Mesothelial cell of epicardium (in vitro differentiated cells): ENCODE data around the gene CEL. TPM values are rescaled to one million over a fixed set of nuclear protein-coding genes. Genes with fewer than 3 reads are reported as not detected.

Experiments used
- DNase-seq, 2 experiments: peaks; one replicate each; pipeline ENCODE4 v3.0.0; 2021; ENCODE audit warnings: low spot score in 2 of 2; ENCODE audit not compliant: unreplicated experiment in 2 of 2
- H3K27ac Mint-ChIP-seq: 2 replicates; pipeline ENCODE4 v1.8.0; 2021; ENCODE audit warnings: mixed read lengths
- H3K27me3 Mint-ChIP-seq: 2 replicates; pipeline ENCODE4 v1.8.0; 2021; ENCODE audit warnings: low read depth, mixed read lengths
- H3K36me3 Mint-ChIP-seq: 2 replicates; pipeline ENCODE4 v1.8.0; 2021; ENCODE audit warnings: mixed read lengths
- H3K4me1 Mint-ChIP-seq: 2 replicates; pipeline ENCODE4 v1.8.0; 2021; ENCODE audit warnings: mixed read lengths
- H3K4me3 Mint-ChIP-seq: 2 replicates; pipeline ENCODE4 v1.8.0; 2021; ENCODE audit warnings: mild to moderate bottlenecking, moderate library complexity, mixed read lengths
- H3K9me3 Mint-ChIP-seq: 2 replicates; pipeline ENCODE4 v1.8.0; 2021; ENCODE audit warnings: mixed read lengths
- CTCF ChIP-seq: fragments of 200-600 bp; sonication (generic); IDR thresholded peaks from one replicate; pipeline ENCODE4 v1.5.0; 2021; ENCODE audit warnings: antibody characterized with exemption; ENCODE audit not compliant: unreplicated experiment
- total RNA-seq: library from RNA; stranded (reverse); gene quantifications from 3 replicates; pipeline ENCODE4 v1.2.1, GENCODE V29; 2021

Gene CEL
- total RNA-seq, 1 donor from 2014 or later, result 5.0 TPM

GRCh38 chr9:133104718-133105460 lies 43.1 kb downstream of the CEL start:
- H3K4me1 Mint-ChIP-seq, result no peaks in the 10 kb centered on the region
- no peak for DNase-seq
- no peak overlapping the region for H3K27ac Mint-ChIP-seq
- H3K4me3 Mint-ChIP-seq, result no peak overlapping the region
- H3K27me3 Mint-ChIP-seq, result no peaks in the 10 kb centered on the region
- no peaks in the 10 kb centered on the region for H3K9me3 Mint-ChIP-seq
- no peak for TF ChIP-seq CTCF
- peaks cover 28% of the 10 kb centered on the region for H3K36me3 Mint-ChIP-seq

GRCh38 chr9:133105461-133105770 lies 43.6 kb downstream of the CEL start:
- no peak for DNase-seq
- Mint-ChIP-seq H3K4me3 (no peak overlapping the region), H3K36me3 (peaks cover 29% of the 10 kb centered on the region)

GRCh38 chr9:133106511-133107244 lies 44.9 kb downstream of the CEL start:
- Mint-ChIP-seq H3K27me3 (no peaks in the 10 kb centered on the region), H3K4me3 (no peak overlapping the region), H3K9me3 (no peaks in the 10 kb centered on the region), H3K4me1 (no peaks in the 10 kb centered on the region), H3K36me3 (peaks cover 23% of the 10 kb centered on the region), H3K27ac (no peak overlapping the region)
- no peak for DNase-seq
- no peak for TF ChIP-seq CTCF

More at GRCh38 chr9:133105461-133105770, 43.6 kb downstream of the CEL start:
- Mint-ChIP-seq H3K27me3 (no peaks in the 10 kb centered on the region), H3K9me3 (no peaks in the 10 kb centered on the region), H3K4me1 (no peaks in the 10 kb centered on the region), H3K27ac (no peak overlapping the region)
- no peak for TF ChIP-seq CTCF

GRCh38 chr9:133107245-133107722 lies 45.5 kb downstream of the CEL start:
- H3K9me3 Mint-ChIP-seq, result no peaks in the 10 kb centered on the region
- DNase-seq, result no peak
- no peak overlapping the region for H3K4me3 Mint-ChIP-seq
- no peak for TF ChIP-seq CTCF
- no peak overlapping the region for H3K27ac Mint-ChIP-seq
- no peaks in the 10 kb centered on the region for H3K4me1 Mint-ChIP-seq
- H3K27me3 Mint-ChIP-seq, result no peaks in the 10 kb centered on the region
- peaks cover 22% of the 10 kb centered on the region for H3K36me3 Mint-ChIP-seq

GRCh38 chr9:133107961-133108793 lies 46.4 kb downstream of the CEL start:
- Mint-ChIP-seq H3K9me3 (no peaks in the 10 kb centered on the region), H3K27me3 (no peaks in the 10 kb centered on the region), H3K4me1 (no peaks in the 10 kb centered on the region), H3K36me3 (peaks cover 16% of the 10 kb centered on the region), H3K27ac (no peak overlapping the region), H3K4me3 (no peak overlapping the region)
- DNase-seq, result no peak
- no peak for TF ChIP-seq CTCF
